DOHH2 (cell line): Measurements from ENCODE around the gene BMPER.

Source experiments
- EZH2phosphoT487 ChIP-seq: fragments of 200-600 bp; sonication (generic); IDR thresholded peaks from 2 replicates; pipeline ENCODE4 v1.6.1; 2017; ENCODE audit warnings: borderline replicate concordance, mild to moderate bottlenecking, antibody characterized with exemption, low read length, moderate library complexity, mixed read lengths
- TF ChIP-seq, protein P1 (sequence below): fragments of 200-600 bp; sonication (generic); IDR thresholded peaks from one replicate; pipeline ENCODE4 v1.5.1; 2014; ENCODE audit warnings: antibody characterized with exemption, mild to moderate bottlenecking, low read depth, low read length; ENCODE audit not compliant: poor library complexity, severe bottlenecking

DNA sequence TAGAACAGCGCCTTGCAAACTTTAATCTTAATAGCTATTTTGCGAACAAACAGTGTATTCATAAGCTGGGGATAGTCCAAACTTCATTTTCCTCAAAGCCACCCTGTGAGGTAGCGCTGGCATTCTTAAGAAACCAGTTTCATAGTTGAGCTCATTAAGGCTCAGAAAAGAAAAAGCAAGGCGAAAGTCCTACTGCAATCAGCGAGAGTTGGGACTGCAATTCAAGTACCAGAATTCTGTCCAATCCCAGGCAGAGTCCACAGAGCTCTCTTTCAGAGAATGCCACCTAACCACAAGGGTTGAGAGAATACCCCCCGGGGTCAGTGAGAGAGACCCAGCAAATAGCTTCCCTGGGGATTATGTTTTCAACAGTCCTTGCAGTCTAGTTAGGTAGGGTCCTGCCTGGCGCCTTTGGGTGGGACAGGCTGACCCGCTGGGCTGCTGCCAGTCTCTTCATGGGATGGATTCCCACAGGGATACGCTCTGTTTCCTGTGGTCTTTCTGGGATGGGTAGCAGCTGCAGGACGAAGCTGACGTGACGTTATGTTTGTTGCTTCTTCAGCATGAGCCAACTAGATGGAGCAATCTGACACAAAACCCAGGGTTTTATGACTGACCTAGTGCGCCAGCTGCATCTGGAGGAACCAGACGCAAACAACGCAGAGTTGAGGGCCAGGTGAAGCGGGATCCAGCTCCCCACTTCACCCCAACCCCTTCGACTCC, 16.0 kb downstream of the BMPER start:
- TF ChIP-seq, protein P1, sequence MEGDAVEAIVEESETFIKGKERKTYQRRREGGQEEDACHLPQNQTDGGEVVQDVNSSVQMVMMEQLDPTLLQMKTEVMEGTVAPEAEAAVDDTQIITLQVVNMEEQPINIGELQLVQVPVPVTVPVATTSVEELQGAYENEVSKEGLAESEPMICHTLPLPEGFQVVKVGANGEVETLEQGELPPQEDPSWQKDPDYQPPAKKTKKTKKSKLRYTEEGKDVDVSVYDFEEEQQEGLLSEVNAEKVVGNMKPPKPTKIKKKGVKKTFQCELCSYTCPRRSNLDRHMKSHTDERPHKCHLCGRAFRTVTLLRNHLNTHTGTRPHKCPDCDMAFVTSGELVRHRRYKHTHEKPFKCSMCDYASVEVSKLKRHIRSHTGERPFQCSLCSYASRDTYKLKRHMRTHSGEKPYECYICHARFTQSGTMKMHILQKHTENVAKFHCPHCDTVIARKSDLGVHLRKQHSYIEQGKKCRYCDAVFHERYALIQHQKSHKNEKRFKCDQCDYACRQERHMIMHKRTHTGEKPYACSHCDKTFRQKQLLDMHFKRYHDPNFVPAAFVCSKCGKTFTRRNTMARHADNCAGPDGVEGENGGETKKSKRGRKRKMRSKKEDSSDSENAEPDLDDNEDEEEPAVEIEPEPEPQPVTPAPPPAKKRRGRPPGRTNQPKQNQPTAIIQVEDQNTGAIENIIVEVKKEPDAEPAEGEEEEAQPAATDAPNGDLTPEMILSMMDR = no peak
- TF ChIP-seq EZH2phosphoT487 = no peak
